HG03095 (cell line): ENCODE measurements around the gene WHAMM.
"Not testable (repeated sequence)": the region's sequence is repeated elsewhere in the genome, so short reads cannot be mapped to it uniquely, and the experiment has no call there.

Source experiments
- ATAC-seq: cut with Tn5 transposase; IDR thresholded peaks from one replicate; pipeline ENCODE4 v1.9.1; 2021; ENCODE audit warnings: moderate library complexity; ENCODE audit not compliant: unreplicated experiment

Gene WHAMM

GRCh38 chr15:82799183-82799841, 10.1 kb upstream of the WHAMM start:
- no peak for ATAC-seq

- ATAC-seq, result no peak
These were observed 6.9 kb upstream of the WHAMM start for GRCh38 chr15:82802497-82802896.

- no peak for ATAC-seq
These were observed 5.4 kb upstream of the WHAMM start for GRCh38 chr15:82803793-82804574.

GRCh38 chr15:82804575-82804949, 4.9 kb upstream of the WHAMM start:
- no peak for ATAC-seq

GRCh38 chr15:82805994-82806406, 3.4 kb upstream of the WHAMM start, which contains the start of gene FSD2:
FSD2 (minus strand) TSS chr15:82806069; CDS start chr15:82787390, 18,679 bp downstream.
- ATAC-seq, result peak; percentile 48

- no peak for ATAC-seq
These were observed 1.4 kb upstream of the WHAMM start for GRCh38 chr15:82807920-82808633.

- ATAC-seq, result no peak
These were observed 790 bp upstream of the WHAMM start for GRCh38 chr15:82808634-82809041.

GRCh38 chr15:82810061-82810889, 847 bp downstream of the WHAMM start:
- ATAC-seq, result peak; percentile 12

- no peak for ATAC-seq
These were observed 1.5 kb downstream of the WHAMM start for GRCh38 chr15:82810890-82811426.

GRCh38 chr15:82812994-82813393, 3.6 kb downstream of the WHAMM start:
- ATAC-seq, result no peak

- no peak for ATAC-seq
These were observed 10.7 kb downstream of the WHAMM start for GRCh38 chr15:82820128-82820527.

GRCh38 chr15:82821396-82821795, 12.0 kb downstream of the WHAMM start:
- not testable (repeated sequence) for ATAC-seq

- ATAC-seq, result not testable (repeated sequence)
These were observed 12.4 kb downstream of the WHAMM start for GRCh38 chr15:82821851-82822250.

GRCh38 chr15:82823049-82823448, 13.6 kb downstream of the WHAMM start:
- no peak for ATAC-seq

- ATAC-seq, result no peak
These were observed 18.6 kb downstream of the WHAMM start for GRCh38 chr15:82828075-82828474.

- ATAC-seq, result no peak
These were observed 19.8 kb downstream of the WHAMM start for GRCh38 chr15:82829234-82829633.

GRCh38 chr15:82830427-82831173, 21.2 kb downstream of the WHAMM start:
- ATAC-seq, result no peak

GRCh38 chr15:82831894-82832600, 22.6 kb downstream of the WHAMM start:
- ATAC-seq, result no peak
